ENCODE measurements around the gene SLC10A1. TPM values are rescaled to one million over a fixed set of nuclear protein-coding genes. Genes with fewer than 3 reads are reported as not detected.
A peak's percentile ranks its signal among the peaks of the same experiment; 100 is the strongest.
"Not testable (repeated sequence)": the region's sequence is repeated elsewhere in the genome, so short reads cannot be mapped to it uniquely, and the experiment has no call there.

SLC10A1 gene
- polyA plus RNA-seq (2013, experiment 1 of 2; ENCODE audit: insufficient read length), result not detected
- polyA plus RNA-seq (2013, experiment 2 of 2; ENCODE audit: insufficient read length), result not detected

DNA sequence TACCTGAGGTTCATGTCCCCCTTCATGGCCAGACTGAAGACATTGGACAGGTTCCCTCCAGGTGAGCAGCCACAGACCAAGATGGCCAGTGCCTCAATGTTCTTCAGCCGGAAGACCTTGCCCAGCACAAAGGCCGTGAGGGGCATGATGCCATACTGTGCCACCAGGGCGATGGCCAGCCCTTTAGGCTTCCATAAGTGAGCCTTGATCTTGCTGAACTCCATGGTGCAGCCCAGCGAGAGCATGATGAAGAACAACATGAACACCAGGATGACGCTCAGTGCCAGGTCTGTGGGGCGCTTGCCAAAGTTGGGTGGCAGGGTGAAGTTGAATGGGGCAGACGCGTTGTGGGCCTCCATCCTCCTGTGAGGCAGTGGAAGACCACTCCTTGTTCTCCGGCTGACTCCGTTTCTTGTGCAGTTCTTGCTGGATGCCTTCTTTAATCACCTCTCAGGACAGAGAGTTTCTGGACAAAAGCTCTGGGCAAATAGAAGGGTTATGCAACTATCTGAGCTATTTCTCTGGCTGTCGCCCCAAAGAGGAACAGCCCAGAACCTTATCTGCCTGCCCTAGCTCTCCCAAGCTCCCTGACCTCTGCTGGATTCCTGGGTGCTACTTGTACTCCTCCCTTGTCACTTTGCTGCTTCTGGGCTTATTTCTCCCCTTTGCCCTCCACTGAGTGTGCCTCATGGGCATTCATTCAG is at the start of gene SLC10A1:
SLC10A1 (minus strand) TSS at position 445 of the 704 bp plus-strand sequence; CDS start at position 359, 86 bp downstream.
- DNase-seq, result no peak

DNA sequence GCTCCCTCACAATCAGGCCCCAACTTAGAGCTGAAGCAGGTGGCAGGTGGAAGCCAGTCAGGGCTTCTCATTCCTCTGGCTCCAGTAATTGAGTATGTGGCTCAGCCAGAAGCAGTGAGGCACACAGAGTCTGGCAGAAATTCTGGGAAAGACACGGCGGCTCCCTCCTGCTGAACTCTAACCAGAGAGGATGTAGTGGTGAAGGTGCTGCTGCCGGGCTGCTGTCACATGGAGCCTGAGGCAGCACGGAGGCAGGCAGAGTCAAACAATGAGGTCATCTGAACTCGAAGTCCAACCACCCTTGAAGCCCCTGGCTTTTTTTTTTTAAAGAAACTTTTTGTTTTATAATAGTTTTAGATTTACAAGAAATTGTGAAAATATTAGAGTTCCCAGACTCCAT is 48.7 kb upstream of the SLC10A1 start:
- no peak for DNase-seq

DNA sequence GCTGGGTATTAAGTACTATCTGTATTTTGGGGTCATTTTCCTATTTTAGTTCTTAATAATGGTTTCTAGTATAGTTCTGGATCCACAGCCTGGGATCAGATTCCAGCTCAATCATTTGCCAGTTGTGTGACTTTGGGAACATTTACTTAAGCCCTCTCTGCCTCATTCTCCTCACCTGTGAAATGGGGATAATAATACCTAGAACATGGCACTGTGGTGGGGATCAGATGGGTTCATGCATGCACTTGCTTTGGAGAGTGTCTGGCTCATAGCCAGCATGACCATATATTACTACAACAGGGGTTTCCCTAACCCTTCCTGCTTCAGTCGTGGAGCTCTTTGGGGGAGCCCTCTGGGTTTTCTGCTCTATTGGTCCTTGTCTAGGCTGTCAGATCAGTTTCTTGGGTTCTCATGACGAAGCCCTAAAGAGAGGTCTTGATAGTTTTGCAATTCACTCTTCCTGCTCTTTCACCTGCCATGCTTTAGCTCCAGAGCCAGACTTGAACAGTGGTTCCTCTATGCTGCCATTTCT is 48.1 kb upstream of the SLC10A1 start:
- DNase-seq, result no peak

DNA sequence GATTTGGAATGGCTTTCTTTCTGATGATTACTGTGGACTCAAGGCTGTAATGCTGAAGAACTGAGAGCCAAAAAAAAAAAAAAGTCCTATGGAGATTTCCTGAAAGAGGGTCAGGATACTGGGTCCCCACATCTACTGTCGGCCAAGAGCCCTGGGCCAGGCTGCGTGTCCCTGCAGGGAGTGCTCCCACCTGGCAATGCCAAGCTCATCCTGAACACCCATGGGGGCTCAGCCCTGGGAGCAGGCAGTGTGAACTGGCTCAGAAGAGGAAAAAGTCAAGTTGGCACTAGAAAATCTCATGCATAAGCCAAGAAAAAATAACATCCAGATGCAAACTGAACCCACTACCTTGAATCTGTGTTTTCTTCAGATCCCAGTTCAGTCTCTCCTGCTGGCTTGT is 47.1 kb upstream of the SLC10A1 start:
- DNase-seq, result no peak

DNA sequence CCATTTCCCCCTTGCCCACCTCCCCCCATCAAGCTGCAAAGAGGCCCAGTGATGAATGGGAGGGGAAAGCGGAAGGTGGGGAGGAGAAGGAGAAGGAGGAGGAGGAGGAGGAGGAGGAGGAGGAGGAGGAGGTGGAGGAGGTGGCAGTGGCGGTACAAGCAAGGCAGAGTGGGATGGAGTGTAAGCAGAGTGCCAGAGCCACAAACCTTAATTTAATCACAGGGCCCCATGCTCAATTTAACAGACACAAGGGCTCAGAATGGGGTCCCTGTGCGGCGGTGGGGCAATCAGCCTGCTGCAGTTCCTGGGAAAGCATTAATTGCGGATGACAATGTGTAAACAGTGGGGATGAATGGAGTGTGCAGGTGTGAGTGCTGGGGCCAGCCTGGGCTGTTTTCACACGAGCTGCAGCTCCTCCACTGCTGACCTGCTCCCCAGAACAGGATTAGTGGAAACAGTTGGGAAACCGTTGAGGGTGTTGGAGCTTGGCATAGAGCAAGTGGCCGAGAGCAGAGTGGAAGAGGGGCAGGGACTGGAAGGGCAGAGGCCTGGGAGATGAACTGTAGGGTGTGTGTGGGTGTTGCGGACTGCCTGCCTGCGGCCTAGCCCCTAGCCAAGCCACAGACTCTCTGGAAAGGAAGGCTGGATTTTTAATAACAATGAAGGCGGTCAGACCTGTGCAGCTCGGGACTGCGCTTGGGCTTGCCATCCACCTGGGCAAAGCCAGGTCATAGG is 45.8 kb upstream of the SLC10A1 start:
- DNase-seq, result no peak

DNA sequence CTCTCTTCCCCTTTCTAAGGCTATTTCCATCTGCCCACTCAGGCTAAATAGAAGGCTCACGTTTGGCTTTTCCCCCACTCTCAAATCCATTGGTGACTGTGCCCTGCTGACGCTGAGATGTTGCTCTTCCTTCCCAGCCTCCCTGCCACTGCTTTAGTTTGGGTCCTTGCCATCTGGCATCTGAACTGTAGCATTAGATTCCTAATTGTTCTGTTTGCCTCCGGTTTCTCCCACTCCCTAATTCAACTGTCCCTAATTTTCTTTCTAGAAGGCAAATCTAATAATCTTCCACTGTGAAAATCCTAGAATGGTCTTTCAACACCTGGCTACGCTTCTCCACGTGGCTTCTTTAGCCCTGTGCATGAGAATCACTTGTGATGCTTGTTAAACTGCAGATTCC is 44.6 kb upstream of the SLC10A1 start:
- DNase-seq, result no peak

DNA sequence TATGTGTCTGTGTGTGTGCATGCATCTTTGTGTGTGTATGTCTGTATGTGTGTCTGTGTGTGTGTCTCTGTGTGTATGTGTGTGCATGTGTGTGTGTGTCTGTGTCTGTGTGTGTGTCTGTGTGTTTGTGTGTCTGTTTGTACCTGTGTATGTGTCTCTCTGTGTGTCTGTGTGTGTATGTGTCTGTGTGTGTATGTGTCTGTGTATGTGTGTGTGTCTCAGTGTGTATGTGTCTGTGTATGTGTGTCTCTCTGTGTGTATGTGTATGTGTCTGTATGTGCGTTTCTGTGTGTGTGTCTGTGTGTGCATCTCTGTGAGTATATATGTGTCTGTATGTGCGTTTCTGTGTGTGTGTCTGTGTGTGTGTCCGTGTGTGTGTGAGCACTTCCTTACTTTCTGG is 42.6 kb upstream of the SLC10A1 start:
- DNase-seq, result no peak

DNA sequence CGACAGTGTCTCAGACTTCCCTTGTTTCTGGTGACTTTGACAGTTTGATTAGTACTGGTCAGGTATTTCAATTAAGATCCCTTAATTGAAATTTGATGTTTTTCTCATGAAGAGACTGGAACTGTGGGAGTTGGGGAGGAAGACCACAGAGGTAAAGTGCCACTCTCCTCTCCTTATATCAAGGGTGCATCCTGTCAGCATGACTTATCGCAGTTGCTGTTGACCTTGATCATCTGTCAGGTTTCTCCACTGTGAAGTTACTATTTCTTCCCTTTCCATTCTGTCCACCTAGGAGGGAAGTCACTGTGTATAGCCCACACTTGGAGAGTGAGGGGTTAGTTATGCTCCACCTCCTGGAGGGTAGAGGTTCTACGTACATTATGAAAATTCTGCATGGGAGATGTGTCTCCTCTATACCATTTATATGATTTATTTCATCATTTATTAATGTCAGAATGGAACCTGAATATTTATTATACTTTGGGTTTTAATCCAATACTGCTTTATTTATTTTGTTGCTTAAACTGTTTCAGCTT is 41.9 kb upstream of the SLC10A1 start:
- DNase-seq, result no peak

DNA sequence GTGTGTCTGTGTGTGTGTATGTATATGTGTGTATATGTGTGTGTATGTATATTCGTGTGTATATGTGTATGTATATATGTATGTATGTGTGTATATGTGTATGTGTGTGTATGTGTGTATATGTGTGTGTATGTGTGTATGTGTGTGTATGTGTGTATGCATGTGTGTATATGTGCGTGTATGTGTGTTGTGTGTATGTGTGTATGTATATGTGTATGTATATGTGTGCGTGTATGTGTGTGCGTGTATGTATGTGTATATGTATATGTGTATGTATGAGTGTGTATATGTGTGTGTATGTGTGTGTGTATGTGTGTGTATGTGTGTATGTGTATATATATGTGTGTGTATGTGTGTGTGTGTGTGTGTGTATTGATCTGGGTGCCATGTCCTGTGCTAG is 31.8 kb upstream of the SLC10A1 start:
- no peak for DNase-seq

DNA sequence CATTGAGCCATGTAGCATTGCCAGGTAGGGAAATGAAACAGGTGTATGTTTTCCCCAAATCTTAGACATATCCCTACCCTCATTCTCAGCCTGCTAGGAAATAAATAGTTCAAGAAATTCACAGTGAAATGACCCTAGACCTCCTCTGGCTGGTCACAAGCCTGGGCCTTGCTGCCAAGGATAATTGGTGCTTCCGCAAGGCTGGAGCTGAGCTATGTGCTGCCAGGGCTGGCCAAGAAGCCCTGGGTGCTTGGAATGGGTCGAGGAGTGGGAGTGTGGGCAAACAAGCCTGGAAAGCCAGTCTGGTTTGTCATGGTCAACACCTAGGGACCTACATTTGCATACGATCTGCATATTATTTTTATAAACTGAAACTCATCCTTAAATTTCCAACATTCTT is 31.3 kb upstream of the SLC10A1 start:
- no peak for DNase-seq

DNA sequence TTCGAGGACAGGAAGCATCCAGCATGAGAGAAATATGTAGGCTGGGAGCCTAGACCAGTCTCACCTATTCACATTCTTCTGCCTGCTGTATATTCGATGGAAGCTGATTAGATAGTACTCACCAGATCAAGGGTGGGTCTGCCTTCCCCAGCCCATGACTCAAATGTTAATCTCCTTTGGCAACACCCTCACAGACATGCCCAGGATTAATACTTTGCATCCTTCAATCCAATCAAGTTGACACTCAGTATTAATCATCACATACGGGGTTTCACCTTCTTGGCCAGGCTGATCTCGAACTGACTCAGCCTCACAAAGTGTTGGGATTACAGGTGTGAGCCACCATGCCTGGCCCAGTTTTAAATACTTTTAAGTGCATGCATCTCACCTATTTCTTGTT is 30.5 kb upstream of the SLC10A1 start:
- DNase-seq, result no peak

DNA sequence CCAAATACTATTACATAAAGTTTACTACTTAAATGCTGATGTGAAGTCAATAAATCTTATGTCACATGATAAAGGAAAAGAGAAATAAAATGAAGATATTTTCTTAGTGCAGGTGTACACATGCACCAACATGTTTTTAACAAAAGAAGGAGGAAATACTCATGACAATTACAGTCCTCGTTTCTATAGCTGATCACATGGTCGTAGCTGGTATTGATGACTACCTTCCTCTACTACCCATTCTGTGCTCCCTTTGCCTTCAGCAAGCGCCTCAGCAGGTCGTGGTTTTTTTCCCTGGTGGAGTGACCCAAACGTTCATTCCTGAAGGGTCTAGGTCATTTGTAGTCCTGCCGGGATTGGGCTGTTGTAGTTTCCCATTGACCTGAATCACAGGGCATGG is 25.4 kb upstream of the SLC10A1 start:
- DNase-seq, result no peak

DNA sequence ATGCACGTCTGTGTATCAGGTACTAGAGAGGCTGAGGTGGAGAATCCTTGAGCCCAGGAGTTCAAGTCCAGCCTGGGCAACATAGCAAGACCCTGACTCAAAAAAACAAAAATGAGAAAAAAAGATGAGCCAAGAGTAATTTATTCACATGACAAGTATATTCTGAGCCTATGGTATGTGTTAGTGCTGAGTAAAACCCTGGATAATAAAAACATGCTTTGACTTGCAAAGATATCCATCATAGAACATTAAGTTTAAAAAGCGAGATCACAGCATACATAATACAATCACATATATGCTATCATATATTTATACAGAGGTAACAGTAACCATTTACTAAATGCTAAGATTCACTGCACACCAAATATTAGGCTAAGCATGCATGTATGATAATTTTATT is 23.9 kb upstream of the SLC10A1 start:
- no peak for DNase-seq

DNA sequence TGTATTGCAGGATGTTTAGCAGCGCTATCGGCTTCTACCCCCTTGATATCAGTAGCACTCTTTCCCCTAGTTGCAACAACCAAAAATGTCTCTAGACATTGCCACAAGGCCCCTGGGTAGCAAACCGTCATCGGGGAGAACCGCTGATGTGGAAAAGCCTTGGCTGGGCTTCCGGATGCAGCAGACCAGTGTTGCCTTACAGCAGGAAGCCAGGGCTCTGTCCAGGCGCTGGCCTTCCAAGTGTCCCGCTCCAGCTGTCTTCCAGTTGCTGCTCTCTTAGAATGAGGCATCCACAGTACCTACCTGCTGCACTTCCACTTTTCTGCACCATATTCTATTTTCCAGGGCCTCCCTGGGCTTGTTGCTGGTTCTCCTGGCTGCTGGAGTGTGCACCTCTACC is 22.6 kb upstream of the SLC10A1 start:
- no peak for DNase-seq

DNA sequence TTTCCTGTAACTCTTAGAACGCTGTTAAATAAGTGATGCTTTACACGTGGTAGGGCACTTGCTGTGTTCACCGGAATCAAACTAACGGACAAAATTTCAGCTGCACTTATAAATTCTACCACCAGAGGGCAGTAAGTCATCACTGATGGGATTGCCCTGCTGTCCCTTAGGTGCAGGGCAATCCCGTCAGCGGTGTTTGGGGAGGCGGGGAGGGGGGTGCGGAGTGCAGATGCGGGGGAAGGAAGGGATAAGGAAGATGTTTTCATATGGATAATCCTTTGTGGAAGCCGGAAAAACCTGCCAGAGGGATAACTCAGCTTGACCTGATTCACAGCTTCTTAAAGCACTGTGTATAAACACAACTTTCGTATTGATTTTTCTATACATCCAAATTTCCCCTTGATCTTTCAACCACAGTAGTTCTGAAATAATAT is 21.7 kb upstream of the SLC10A1 start:
- peak; percentile 63 for DNase-seq

DNA sequence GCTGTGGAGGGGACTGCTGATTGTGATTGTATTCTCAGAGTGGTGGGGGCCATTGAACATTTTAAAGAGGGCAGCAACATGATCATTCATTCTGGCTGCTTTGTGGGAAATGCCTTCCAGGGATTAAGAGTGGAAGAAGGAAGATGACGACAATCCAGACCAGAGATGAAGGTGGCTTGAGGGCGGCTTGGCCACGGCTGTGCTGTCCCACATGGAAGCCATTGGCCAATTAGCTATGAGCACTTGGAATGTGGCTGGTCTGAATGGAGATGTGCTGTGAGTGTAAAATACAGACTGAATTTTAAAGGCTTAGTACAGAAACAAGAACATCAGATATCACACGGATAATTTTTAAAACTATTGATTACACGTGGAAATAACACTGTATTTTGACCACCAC is 19.2 kb upstream of the SLC10A1 start:
- no peak for DNase-seq

DNA sequence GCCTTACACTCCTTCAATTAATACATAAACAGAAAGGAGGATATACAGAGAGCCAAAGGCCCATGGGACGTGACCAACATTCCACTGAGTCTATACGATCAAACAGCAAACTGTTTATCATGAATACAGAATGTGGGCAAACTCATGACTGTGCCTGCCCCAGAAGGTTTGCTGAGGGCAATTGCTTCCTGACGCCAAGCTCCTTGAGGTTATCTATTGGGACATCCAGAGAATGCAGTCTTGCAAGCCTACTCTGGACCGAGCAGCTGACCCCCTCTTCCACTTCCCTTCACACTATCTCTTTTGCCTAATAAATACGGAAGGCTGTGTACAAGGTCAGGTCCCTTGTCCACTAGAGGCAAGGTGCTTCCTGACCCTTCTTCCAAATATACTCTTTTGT is 18.5 kb upstream of the SLC10A1 start:
- DNase-seq, result no peak

DNA sequence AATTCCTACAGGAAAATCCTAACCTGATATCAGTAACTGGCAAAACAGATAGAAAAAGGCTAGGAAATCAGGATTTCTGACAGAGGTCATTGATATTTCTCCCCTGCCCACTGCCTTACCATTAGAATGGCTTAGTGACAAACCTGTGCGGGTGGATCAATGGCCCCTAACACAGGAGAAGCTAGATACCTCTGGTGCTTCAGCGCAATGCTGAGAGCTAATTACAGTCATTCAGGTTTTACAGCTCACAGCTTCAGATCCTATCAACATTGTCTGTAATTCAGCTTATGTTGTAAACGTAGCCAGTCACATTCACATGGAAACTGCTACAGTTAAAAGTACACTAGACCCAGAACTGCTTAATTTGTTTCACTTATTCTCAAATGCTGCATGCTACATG is 17.4 kb upstream of the SLC10A1 start:
- DNase-seq, result no peak

DNA sequence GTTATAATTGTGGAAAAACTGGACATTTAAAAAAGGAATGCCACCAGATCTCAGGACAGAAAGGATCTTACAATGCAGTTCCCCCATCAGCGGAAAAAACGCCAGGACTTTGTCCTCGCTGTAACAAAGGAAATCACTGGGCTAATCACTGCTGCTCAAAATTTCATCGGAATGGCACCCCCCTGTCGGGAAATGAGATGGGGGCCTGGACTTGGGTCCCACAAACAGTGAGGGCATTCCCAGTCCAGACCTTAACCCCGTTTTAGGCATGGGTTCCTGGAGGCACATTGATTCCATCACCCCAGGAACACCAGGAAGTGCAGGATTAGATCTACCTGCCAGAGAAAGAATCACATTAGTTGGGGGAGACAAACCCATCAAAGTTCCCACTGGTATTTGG is 16.3 kb upstream of the SLC10A1 start:
- not testable (repeated sequence) for DNase-seq

DNA sequence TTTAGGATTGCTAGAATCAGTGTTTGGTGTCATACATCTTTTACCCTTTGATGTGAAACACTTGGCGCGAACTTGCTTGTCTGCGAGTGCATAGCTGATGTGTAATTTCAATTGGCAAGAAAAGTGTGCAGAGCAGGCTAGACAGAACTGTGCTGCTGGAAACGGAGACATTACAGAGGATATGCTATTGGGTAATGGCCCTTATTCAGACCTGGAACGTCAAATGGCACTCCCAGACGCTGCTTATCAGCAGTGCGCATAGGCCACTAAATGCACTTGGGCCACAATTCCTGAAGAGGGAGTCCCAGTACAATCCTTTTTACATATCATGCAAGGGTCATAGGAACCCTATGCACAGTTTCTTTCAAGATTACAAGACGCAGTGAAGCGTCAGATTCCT is 15.7 kb upstream of the SLC10A1 start:
- DNase-seq, result no peak

DNA sequence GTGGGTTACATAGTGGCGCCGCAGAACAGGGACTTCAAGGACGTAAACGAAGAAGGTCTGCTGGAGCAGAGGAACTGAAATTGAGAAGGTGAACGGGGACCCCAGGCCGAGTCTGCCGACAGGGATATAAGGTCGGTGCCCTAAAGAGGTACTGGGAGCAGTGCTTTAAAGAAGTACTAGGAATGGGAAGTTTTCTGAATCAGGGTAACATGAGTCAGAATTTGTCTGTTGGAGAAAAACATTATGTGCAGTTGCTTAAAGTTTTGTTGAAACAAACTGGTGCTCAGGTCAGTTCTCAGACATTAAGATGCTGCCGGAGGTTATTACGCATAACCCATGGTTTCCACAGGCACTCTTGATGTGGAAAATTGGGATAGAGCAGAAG is 14.8 kb upstream of the SLC10A1 start:
- DNase-seq, result no peak

DNA sequence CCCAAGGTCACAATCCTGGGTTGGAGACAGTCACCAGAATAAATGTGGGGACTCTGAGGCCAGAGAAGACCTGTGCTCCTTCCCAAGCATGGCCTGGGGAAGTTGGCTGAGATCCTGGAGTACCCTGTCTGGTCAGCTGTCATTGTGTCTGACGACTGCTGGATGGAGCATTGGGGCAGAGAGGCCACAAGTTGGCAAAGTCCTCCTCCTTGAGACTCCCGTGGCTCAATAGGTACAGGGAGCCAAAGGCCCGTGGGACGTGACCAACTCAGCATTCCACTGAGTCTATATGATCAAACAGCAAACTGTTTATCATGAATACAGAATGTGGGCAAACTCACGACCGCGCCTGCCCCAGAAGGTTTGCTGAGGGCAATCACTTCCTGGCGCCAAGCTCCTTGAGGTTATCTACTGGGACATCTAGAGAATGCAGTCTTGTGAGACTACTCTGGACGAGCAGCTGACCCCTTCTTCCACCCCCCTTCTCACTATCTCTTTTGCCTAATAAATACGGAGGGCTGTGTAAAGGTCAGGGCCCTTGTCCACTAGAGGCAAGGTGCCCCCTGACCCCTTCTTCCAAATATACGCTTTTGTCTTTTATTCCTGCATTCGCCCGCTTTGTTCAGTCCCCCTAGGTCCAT is 14.3 kb upstream of the SLC10A1 start:
- no peak for DNase-seq

All from fibroblast of skin of scalp (primary cell).